ENCODE data around the gene MSI2.

- TF ChIP-seq CTCF (IDR thresholded peaks at IDR 0.05) (no peak), POLR2A (IDR thresholded peaks at IDR 0.05) (no peak)
Observed at GRCh38 chr17:57384219-57384618, 127.9 kb downstream of the MSI2 start.

Measured in thyroid gland (tissue), 4 donors.